PC-3 (cell line): ENCODE data around the gene LTBP4.
"Not testable (repeated sequence)": the region's sequence is repeated elsewhere in the genome, so short reads cannot be mapped to it uniquely, and the experiment has no call there.

Source experiments
- EZH2 ChIP-seq: fragments of 300-600 bp; sonication (generic); IDR thresholded peaks from one replicate; pipeline ENCODE4 v1.6.1; 2017; ENCODE audit warnings: antibody characterized with exemption, mild to moderate bottlenecking, low read length; ENCODE audit not compliant: unreplicated experiment
- EZH2phosphoT487 ChIP-seq: fragments of 300-600 bp; sonication (generic); IDR thresholded peaks from 2 replicates; pipeline ENCODE4 v1.6.1; 2018; ENCODE audit warnings: mild to moderate bottlenecking, antibody characterized with exemption, low read length, borderline replicate concordance
- TF ChIP-seq, protein P1 (sequence below): fragments of 300-600 bp; sonication (generic); conservative IDR thresholded peaks from 2 replicates; pipeline ENCODE4 v1.5.1; 2017; ENCODE audit warnings: antibody characterized with exemption, low read depth, mild to moderate bottlenecking, low read length

DNA sequence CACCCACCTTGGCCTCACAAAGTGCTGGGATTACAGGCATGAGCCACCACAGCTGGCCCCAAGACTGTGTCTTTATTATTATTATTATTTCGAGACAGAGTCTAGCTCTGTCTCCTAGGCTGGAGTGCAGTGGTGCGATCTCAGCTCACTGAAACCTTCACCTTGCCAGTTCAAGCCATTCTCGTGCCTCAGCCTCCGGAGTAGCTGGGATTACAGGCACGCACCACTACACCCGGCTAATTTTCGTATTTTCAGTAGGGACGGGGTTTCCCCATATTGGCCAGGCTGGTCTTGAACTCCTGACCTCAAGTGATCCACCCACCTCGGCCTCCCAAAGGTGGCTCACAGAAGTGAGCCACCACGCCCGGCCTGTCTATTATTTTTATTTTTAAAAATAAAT, 51.1 kb downstream of the LTBP4 start:
- TF ChIP-seq, protein P1, sequence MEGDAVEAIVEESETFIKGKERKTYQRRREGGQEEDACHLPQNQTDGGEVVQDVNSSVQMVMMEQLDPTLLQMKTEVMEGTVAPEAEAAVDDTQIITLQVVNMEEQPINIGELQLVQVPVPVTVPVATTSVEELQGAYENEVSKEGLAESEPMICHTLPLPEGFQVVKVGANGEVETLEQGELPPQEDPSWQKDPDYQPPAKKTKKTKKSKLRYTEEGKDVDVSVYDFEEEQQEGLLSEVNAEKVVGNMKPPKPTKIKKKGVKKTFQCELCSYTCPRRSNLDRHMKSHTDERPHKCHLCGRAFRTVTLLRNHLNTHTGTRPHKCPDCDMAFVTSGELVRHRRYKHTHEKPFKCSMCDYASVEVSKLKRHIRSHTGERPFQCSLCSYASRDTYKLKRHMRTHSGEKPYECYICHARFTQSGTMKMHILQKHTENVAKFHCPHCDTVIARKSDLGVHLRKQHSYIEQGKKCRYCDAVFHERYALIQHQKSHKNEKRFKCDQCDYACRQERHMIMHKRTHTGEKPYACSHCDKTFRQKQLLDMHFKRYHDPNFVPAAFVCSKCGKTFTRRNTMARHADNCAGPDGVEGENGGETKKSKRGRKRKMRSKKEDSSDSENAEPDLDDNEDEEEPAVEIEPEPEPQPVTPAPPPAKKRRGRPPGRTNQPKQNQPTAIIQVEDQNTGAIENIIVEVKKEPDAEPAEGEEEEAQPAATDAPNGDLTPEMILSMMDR = not testable (repeated sequence)
- TF ChIP-seq EZH2phosphoT487, EZH2: not testable (repeated sequence)
